Measurements from ENCODE around the gene F13B.

F13B gene

DNA sequence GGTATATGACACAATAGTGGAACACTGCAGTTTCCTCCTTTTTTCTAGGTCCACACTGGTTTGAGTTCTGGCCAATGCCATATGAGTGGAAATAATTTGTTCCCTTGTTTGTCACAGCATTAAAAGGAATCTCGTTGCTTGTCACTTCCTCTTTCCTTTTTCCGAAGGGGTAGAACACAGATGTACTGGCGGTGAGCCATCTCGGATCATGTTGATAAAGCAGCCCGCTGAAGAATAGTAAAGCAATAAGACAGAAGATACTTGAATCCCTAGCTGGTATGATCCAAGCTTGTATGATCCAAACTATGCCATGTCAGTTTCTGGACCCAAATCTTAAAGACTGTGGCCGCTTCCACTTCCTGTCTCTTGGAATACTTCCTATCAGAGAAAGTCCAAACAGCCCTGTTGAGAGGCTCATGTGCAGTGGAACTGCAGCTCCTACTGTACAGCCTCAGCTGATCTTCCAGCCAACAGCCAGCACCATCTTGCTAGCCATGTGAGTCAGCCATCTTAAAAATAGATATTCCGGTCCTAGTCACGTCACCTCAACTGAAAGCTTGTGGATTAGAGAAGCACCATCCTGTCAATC, 49.4 kb downstream of the F13B start:
- Histone ChIP-seq H3K4me3 (ENCODE audit: low read length) (no peak overlapping the region), H4K20me1 (ENCODE audit: insufficient read depth, low read length) (no peaks in the 10 kb centered on the region), H3K9me3 (ENCODE audit: insufficient read depth, low read length) (no peaks in the 10 kb centered on the region), H3K9ac (ENCODE audit: low read length) (no peak overlapping the region), H3K27ac (ENCODE audit: low read length) (no peak overlapping the region), H3K79me2 (ENCODE audit: low read length) (no peaks in the 10 kb centered on the region), H3K36me3 (replicated peaks; ENCODE audit: low read depth, low read length) (no peaks in the 10 kb centered on the region), H3K27me3 (ENCODE audit: low read depth, low read length) (no peaks in the 10 kb centered on the region), H2AFZ (ENCODE audit: low read depth, low read length) (no peak overlapping the region), H3K4me2 (ENCODE audit: low read length) (no peak overlapping the region), H3K4me1 (ENCODE audit: low read length) (no peaks in the 10 kb centered on the region)
- no peak for TF ChIP-seq EZH2phosphoT487 (IDR thresholded peaks at IDR 0.05; ENCODE audit: low read depth)
- TF ChIP-seq, protein P1, sequence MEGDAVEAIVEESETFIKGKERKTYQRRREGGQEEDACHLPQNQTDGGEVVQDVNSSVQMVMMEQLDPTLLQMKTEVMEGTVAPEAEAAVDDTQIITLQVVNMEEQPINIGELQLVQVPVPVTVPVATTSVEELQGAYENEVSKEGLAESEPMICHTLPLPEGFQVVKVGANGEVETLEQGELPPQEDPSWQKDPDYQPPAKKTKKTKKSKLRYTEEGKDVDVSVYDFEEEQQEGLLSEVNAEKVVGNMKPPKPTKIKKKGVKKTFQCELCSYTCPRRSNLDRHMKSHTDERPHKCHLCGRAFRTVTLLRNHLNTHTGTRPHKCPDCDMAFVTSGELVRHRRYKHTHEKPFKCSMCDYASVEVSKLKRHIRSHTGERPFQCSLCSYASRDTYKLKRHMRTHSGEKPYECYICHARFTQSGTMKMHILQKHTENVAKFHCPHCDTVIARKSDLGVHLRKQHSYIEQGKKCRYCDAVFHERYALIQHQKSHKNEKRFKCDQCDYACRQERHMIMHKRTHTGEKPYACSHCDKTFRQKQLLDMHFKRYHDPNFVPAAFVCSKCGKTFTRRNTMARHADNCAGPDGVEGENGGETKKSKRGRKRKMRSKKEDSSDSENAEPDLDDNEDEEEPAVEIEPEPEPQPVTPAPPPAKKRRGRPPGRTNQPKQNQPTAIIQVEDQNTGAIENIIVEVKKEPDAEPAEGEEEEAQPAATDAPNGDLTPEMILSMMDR (IDR thresholded peaks at IDR 0.05; ENCODE audit: low read depth, low read length): no peak

DNA sequence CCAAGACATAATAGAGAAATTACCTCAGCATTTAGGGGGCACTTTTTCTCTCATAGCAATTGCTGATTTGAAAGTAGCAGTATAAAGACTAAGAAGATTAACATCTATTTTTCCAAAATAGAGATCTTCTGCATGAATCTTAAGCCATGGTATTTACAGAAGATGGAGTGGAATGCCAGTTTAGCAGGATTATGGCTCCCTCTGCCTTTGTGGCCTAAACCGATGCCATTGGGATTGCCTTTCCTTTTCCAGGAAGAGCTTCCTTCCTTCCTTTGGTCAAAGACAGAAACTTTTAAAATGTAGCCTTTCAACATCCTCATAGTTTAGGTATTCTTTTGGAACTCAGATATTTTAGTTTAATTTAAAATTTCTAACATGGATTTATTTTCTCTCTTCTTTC, 50.3 kb downstream of the F13B start:
- Histone ChIP-seq H3K27me3 (ENCODE audit: low read depth, low read length) (no peaks in the 10 kb centered on the region), H3K4me1 (ENCODE audit: low read length) (no peaks in the 10 kb centered on the region), H3K9ac (ENCODE audit: low read length) (no peak overlapping the region), H3K36me3 (replicated peaks; ENCODE audit: low read depth, low read length) (no peaks in the 10 kb centered on the region), H3K27ac (ENCODE audit: low read length) (no peak overlapping the region), H2AFZ (ENCODE audit: low read depth, low read length) (no peak overlapping the region), H3K4me3 (ENCODE audit: low read length) (no peak overlapping the region), H3K79me2 (ENCODE audit: low read length) (no peaks in the 10 kb centered on the region), H3K9me3 (ENCODE audit: insufficient read depth, low read length) (peaks cover 2% of the 10 kb centered on the region; the same call in 1 of the 2 replicates), H4K20me1 (ENCODE audit: insufficient read depth, low read length) (no peaks in the 10 kb centered on the region), H3K4me2 (ENCODE audit: low read length) (no peak overlapping the region)
- no peak for TF ChIP-seq EZH2phosphoT487 (IDR thresholded peaks at IDR 0.05; ENCODE audit: low read depth)
- TF ChIP-seq, protein P1 (IDR thresholded peaks at IDR 0.05; ENCODE audit: low read depth, low read length): no peak

DNA sequence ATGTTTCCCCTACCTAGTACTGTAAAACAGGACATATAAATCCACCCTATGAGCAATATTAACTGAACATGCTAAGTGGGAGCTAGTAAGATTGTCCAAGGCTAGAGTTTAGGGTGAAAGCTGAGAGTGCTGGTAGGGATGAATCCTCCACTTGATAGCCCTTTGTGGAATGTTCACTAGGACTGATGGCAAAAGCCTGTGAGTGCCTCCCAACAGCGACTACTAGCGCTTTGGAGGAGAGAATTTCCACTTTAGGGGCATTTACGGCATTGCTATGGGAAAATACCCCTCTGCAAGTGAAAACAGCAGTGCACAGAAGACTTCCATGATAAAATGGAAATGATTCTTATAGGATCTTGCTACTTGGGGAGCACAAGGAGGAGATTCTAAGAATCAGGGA, 53.8 kb downstream of the F13B start:
- Histone ChIP-seq H3K27me3 (ENCODE audit: low read depth, low read length) (no peaks in the 10 kb centered on the region), H2AFZ (ENCODE audit: low read depth, low read length) (no peak overlapping the region), H3K4me2 (ENCODE audit: low read length) (no peak overlapping the region), H3K4me3 (ENCODE audit: low read length) (no peak overlapping the region), H3K27ac (ENCODE audit: low read length) (no peak overlapping the region), H3K36me3 (replicated peaks; ENCODE audit: low read depth, low read length) (no peaks in the 10 kb centered on the region), H3K9me3 (ENCODE audit: insufficient read depth, low read length) (peaks cover 5% of the 10 kb centered on the region; the same call in 1 of the 2 replicates), H3K79me2 (ENCODE audit: low read length) (no peaks in the 10 kb centered on the region), H3K4me1 (ENCODE audit: low read length) (no peaks in the 10 kb centered on the region), H3K9ac (ENCODE audit: low read length) (no peak overlapping the region), H4K20me1 (ENCODE audit: insufficient read depth, low read length) (no peaks in the 10 kb centered on the region)
- TF ChIP-seq EZH2phosphoT487 (IDR thresholded peaks at IDR 0.05; ENCODE audit: low read depth): no peak
- TF ChIP-seq, protein P1 (IDR thresholded peaks at IDR 0.05; ENCODE audit: low read depth, low read length): no peak

DNA sequence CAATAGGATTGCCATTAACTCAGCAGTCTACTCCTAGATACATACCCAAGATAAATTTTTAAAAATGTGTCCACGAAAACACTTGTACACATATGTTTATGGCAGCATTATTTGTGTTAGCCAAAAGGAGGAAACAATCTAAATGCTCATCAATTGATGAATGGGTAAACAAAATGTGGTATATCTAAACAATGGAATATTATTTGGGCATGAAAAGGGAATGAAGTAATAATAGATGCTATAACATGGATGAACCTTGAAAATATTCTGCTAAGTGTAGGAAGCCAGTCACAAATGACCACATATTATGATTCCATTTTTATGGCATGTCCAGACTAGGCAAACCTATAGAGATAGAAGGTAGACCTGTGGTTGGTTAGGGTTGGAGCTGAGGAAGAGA, 55.4 kb downstream of the F13B start:
- Histone ChIP-seq H3K4me1 (ENCODE audit: low read length) (no peaks in the 10 kb centered on the region), H3K36me3 (replicated peaks; ENCODE audit: low read depth, low read length) (no peaks in the 10 kb centered on the region), H3K79me2 (ENCODE audit: low read length) (no peaks in the 10 kb centered on the region), H3K27ac (ENCODE audit: low read length) (no peak overlapping the region), H3K9me3 (ENCODE audit: insufficient read depth, low read length) (peaks cover 5% of the 10 kb centered on the region; the same call in 1 of the 2 replicates), H3K4me3 (ENCODE audit: low read length) (no peak overlapping the region), H3K4me2 (ENCODE audit: low read length) (no peak overlapping the region), H3K9ac (ENCODE audit: low read length) (no peak overlapping the region), H3K27me3 (ENCODE audit: low read depth, low read length) (no peaks in the 10 kb centered on the region), H4K20me1 (ENCODE audit: insufficient read depth, low read length) (no peaks in the 10 kb centered on the region), H2AFZ (ENCODE audit: low read depth, low read length) (no peak overlapping the region)
- TF ChIP-seq, protein P1 (IDR thresholded peaks at IDR 0.05; ENCODE audit: low read depth, low read length): no peak
- no peak for TF ChIP-seq EZH2phosphoT487 (IDR thresholded peaks at IDR 0.05; ENCODE audit: low read depth)
